ENCODE measurements around the gene PITPNC1.

GRCh38 chr17:67680445-67681224 lies 303.6 kb downstream of the PITPNC1 start:
- TF ChIP-seq, protein P1, sequence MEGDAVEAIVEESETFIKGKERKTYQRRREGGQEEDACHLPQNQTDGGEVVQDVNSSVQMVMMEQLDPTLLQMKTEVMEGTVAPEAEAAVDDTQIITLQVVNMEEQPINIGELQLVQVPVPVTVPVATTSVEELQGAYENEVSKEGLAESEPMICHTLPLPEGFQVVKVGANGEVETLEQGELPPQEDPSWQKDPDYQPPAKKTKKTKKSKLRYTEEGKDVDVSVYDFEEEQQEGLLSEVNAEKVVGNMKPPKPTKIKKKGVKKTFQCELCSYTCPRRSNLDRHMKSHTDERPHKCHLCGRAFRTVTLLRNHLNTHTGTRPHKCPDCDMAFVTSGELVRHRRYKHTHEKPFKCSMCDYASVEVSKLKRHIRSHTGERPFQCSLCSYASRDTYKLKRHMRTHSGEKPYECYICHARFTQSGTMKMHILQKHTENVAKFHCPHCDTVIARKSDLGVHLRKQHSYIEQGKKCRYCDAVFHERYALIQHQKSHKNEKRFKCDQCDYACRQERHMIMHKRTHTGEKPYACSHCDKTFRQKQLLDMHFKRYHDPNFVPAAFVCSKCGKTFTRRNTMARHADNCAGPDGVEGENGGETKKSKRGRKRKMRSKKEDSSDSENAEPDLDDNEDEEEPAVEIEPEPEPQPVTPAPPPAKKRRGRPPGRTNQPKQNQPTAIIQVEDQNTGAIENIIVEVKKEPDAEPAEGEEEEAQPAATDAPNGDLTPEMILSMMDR (conservative IDR thresholded peaks at IDR 0.05; ENCODE audit: low read depth, low read length), result no peak
- no peak for TF ChIP-seq EZH2 (IDR thresholded peaks at IDR 0.05; ENCODE audit: low read length, unreplicated experiment)

All from PC-3 (cell line).